SH-SY5Y (cell line): ENCODE results near the gene OTOG.

ENCODE experiments used
- GATA2 ChIP-seq: IDR thresholded peaks from 2 replicates; pipeline ENCODE4 v1.6.1; 2011; ENCODE audit warnings: mild to moderate bottlenecking, low read depth, low read length
- GATA3 ChIP-seq: IDR thresholded peaks from 2 replicates; pipeline ENCODE4 v1.6.1; 2011; ENCODE audit warnings: low read depth, mild to moderate bottlenecking, low read length, moderate library complexity

Gene OTOG

GRCh38 chr11:17639091-17639490 is 92.0 kb downstream of the OTOG start:
- TF ChIP-seq GATA2 (no peak), GATA3 (no peak)

- TF ChIP-seq GATA2 (no peak), GATA3 (no peak)
Measured at GRCh38 chr11:17639781-17640180, 92.7 kb downstream of the OTOG start.

GRCh38 chr11:17640493-17641164 is 93.6 kb downstream of the OTOG start:
- TF ChIP-seq GATA2 (no peak), GATA3 (no peak)

- no peak for TF ChIP-seq GATA3
- TF ChIP-seq GATA2, result no peak
Measured at GRCh38 chr11:17641792-17642350, 94.8 kb downstream of the OTOG start.

- TF ChIP-seq GATA2, result no peak
- TF ChIP-seq GATA3, result no peak
Measured at GRCh38 chr11:17642370-17642769, 95.3 kb downstream of the OTOG start.

- TF ChIP-seq GATA3 (no peak), GATA2 (no peak)
Measured at GRCh38 chr11:17642980-17643379, 95.9 kb downstream of the OTOG start.

GRCh38 chr11:17643506-17644405 is 96.7 kb downstream of the OTOG start:
- TF ChIP-seq GATA2, result no peak
- no peak for TF ChIP-seq GATA3

- TF ChIP-seq GATA2, result no peak
- TF ChIP-seq GATA3, result no peak
Measured at GRCh38 chr11:17645190-17645970, 98.3 kb downstream of the OTOG start.

GRCh38 chr11:17646451-17647145 is 99.5 kb downstream of the OTOG start:
- no peak for TF ChIP-seq GATA3
- TF ChIP-seq GATA2, result no peak

GRCh38 chr11:17648528-17648927 is 101.5 kb downstream of the OTOG start:
- no peak for TF ChIP-seq GATA2
- no peak for TF ChIP-seq GATA3

- TF ChIP-seq GATA3 (no peak), GATA2 (no peak)
Measured at GRCh38 chr11:17649261-17649660, 102.2 kb downstream of the OTOG start.

- TF ChIP-seq GATA3, result no peak
- TF ChIP-seq GATA2, result no peak
Measured at GRCh38 chr11:17649696-17650095, 102.6 kb downstream of the OTOG start.

- TF ChIP-seq GATA2, result no peak
- no peak for TF ChIP-seq GATA3
Measured at GRCh38 chr11:17650127-17650911, 103.3 kb downstream of the OTOG start.
